Coronary artery (tissue), 2 donors: ENCODE results near the gene PPP1CA.

ENCODE experiments used
- DNase-seq: peaks from one replicate; pipeline ENCODE4 v3.0.0-alpha.2; 2017; ENCODE audit warnings: low spot score
- H3K27ac ChIP-seq, 2 donors: fragments of 200-600 bp; sonication (generic); one replicate each; pipeline ENCODE4 v1.5.1; 2016 to 2019
- H3K4me3 ChIP-seq: fragments of 200-600 bp; sonication (generic); 2 replicates; pipeline ENCODE4 v1.5.1; 2016; ENCODE audit warnings: mild to moderate bottlenecking, moderate library complexity
- TF ChIP-seq, protein P1 (sequence below): fragments of 200-600 bp; sonication (generic); IDR thresholded peaks from one replicate; pipeline ENCODE4 v1.5.1; 2019; ENCODE audit warnings: antibody characterized with exemption

The PPP1CA gene

DNA sequence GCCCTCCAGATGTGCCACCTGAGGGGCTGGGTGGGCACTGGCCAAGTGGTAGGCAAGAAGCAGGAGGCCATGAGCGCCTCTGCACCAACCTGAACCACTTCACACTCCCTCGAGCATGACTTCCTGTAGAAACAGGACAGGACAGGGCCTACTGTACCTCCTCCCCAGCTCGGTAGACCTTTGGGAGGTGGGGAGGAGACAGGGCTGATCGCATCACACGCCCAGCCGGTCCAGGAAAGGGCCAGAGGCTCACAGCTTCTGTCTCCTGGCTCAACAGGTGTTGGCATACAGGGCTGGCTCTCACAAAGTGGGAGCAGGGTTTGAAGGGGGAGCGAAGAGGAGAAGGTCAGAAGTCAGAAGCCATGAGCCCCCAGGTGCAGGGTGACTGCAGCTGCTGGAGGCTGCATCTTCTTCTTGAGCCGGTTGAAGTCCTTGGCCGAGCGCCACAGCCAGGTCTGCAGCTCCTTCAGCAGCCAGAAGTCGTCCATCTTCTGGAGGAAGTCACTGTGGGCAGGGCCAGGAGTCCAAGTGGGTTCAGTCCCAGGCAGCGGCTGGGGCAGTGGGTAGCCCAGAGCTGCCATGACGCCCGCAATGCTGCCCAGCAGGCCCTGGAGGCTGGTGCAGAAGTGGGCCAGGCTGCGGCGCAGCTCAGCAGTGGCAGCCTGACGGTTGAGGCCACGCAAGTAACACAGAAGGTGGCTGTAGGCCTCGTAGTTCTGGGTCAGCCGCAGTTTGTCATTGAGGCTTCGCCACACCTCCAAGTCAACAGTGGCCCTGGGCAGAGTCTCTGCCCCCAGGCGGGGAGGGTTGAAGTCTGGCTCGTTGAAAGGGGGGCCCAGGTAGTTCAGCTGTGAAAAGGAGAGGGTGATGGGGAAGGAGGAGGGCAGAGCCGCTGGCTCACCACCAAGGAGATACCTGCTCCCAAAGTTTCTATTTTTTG is 36.6 kb downstream of the PPP1CA start:
- TF ChIP-seq, protein P1, sequence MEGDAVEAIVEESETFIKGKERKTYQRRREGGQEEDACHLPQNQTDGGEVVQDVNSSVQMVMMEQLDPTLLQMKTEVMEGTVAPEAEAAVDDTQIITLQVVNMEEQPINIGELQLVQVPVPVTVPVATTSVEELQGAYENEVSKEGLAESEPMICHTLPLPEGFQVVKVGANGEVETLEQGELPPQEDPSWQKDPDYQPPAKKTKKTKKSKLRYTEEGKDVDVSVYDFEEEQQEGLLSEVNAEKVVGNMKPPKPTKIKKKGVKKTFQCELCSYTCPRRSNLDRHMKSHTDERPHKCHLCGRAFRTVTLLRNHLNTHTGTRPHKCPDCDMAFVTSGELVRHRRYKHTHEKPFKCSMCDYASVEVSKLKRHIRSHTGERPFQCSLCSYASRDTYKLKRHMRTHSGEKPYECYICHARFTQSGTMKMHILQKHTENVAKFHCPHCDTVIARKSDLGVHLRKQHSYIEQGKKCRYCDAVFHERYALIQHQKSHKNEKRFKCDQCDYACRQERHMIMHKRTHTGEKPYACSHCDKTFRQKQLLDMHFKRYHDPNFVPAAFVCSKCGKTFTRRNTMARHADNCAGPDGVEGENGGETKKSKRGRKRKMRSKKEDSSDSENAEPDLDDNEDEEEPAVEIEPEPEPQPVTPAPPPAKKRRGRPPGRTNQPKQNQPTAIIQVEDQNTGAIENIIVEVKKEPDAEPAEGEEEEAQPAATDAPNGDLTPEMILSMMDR, result no peak
- DNase-seq, result no peak
- H3K27ac ChIP-seq, result no peak overlapping the region
- no peak overlapping the region for H3K4me3 ChIP-seq

DNA sequence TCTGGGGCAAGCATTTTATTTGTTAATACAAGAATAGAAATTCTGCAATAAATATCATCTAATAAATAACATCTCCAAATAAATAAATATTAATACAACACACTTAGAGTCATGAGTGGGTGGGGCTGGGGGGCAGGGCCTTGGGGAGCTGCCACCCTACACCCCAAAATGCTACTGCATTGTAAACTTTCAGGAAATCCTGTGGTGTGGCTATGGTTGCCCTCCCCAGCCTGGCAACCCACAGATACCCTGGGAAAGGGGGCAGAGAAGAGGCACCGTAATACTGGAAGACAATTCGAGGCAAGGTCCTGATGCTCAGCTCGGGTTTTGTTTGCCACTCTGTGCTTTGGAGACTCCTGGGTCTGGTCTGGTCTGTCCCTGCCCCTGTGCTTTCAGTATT is 37.5 kb downstream of the PPP1CA start:
- Histone ChIP-seq H3K4me3 (no peak overlapping the region), H3K27ac (no peak overlapping the region)
- TF ChIP-seq, protein P1, result no peak
- no peak for DNase-seq

DNA sequence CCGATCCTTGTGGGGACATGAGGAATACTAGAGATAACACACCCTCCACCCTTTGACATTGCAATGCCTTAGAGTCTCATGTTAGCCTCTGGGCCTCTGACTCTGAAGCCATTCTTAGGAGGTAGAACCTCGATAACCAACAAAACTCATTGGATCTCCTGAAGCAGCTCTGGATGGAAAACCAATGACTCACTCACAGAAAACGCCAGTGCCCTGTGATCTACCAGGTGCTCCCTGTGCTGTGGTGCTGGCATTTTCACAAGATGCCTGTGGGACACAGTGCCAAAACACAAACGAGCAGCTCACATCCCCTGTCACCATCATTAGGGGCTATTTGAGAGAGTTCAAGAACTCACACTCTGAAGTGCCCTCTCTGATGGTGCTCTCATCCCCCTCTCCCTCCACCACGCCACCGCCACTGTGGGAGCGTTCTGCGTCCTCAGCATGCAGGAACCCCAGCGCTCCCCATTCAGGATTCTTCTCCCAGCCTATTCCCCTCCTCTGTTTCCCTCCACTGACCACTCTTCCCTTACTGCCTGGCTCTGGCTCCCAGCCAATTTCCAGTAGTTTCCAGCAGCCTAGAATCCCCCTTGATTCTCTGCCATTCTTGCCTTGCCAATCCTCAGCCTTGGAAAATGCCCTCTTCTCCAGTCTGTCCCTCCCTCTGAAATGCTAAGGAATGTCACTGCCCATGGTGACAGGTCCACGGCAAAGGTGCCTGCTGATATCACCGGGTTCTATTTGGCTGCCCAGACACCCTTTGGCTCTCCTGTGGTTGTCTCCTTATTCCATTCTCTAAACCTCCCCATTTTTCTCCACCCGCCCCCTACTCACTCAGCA is 43.6 kb downstream of the PPP1CA start:
- TF ChIP-seq, protein P1, result no peak
- Histone ChIP-seq H3K4me3 (no peak overlapping the region), H3K27ac (peak overlapping the region in 1 of 2 donors; percentile 95)
- DNase-seq, result no peak

DNA sequence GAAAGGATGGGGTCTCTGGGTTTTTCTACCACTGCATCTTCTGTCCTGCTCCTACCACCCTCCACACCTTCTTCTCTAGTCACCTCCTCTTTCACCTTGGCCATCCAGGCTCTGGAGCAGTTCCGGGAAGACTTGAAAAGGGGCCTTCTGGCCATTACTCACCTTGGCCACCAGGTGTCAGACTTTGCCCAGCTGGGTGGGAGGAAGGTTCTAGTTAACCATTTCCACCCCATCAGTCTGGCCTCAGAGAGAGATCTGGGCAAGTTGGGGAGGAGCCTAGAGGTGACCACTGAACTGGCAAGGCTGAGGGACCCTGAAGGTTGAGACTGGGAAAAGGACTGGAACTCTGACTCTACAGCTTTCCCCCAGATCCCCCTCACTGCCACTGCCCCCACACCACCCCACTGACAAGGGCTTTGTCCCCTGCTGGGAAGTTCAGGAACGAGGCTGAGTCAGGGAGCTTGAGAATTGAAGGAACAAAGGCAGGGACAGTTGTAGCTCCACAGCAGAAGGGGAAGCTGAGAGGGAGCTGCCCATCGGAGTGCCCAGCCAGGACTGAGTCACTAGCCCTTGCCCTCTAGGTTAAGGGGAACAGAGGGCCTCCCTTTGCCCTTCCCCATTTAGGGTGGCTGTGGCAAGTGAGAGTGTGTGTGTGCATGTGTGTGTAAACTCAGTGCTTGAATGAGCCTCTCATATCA is 44.6 kb downstream of the PPP1CA start:
- peak overlapping the region; percentile 95 to 96 for H3K27ac ChIP-seq
- no peak overlapping the region for H3K4me3 ChIP-seq
- TF ChIP-seq, protein P1, result peak; percentile 92
- peak; percentile 80 for DNase-seq

DNA sequence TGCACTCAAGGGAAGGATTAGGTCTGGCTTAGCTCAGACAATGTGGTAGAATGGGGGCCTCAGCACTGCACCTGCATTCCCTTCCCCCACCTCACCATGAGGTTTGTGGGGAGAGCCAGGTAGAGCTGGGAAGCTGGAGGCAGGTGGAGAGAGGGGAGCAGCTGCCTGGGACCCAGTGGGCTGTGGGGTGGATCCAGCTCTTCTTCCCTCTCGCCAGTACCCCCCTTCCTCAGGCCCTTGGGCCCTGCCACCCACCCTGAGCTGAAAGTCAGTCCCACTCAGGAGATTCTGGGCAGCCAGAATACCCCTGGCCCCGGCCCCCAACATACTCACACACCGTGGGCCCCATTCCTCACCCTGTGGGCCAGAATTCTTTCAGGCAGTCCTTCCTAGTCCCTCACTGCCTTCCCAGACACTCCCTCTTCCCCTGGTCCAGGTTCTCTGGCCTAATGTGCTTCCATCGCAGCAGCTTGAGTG is 45.2 kb downstream of the PPP1CA start:
- TF ChIP-seq, protein P1, result no peak
- no peak for DNase-seq
- Histone ChIP-seq H3K27ac (peak overlapping the region; percentile 95 to 96), H3K4me3 (no peak overlapping the region)

DNA sequence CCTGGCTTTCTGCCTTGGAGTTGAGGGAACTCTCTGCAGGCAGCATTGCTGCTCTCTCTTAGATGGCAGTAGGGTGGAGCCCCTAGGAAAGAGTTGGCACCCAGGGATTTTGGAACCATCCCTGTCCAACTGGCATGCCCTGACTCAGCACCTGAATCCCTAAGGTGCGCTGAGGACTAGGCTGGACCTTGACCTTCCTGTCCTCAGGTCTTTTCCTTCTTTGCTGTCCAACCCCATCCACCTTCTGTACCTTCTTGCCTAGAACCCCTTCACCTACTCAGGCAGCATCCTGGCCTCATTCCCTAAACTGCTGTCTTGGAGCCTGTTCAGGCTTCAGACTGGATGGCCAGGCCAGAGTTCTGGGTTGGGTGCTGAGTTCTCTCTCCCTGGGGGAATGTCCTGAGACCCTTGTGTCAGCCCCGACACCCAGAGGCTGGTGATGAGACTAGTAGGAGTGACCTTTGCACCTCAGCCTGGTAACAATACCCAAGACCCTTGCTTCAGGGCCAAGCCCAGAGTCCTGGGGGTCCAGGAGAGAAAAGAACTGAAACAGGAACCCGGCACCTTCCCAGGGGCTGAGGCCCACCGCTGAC is 45.8 kb downstream of the PPP1CA start:
- Histone ChIP-seq H3K27ac (peak overlapping the region; percentile 95 to 96), H3K4me3 (no peak overlapping the region)
- peak; percentile 71 for DNase-seq
- TF ChIP-seq, protein P1, result no peak
